HG03520 (cell line): ENCODE measurements around the gene ASAP2.
"Not testable (repeated sequence)": the region's sequence is repeated elsewhere in the genome, so short reads cannot be mapped to it uniquely, and the experiment has no call there.

Source experiments
- ATAC-seq: cut with Tn5 transposase; IDR thresholded peaks from one replicate; pipeline ENCODE4 v1.9.1; 2021; ENCODE audit warnings: mild to moderate bottlenecking, moderate library complexity; ENCODE audit not compliant: unreplicated experiment

Gene ASAP2

GRCh38 chr2:9211496-9211895 lies 4.9 kb downstream of the ASAP2 start:
- ATAC-seq: no peak

- no peak for ATAC-seq
Measured at GRCh38 chr2:9212010-9212635, 5.5 kb downstream of the ASAP2 start.

GRCh38 chr2:9212661-9213411 lies 6.2 kb downstream of the ASAP2 start:
- ATAC-seq: no peak

- no peak for ATAC-seq
Measured at GRCh38 chr2:9213477-9214051, 7.0 kb downstream of the ASAP2 start.

- ATAC-seq: no peak
Measured at GRCh38 chr2:9214873-9215272, 8.3 kb downstream of the ASAP2 start.

- ATAC-seq: no peak
Measured at GRCh38 chr2:9215680-9216079, 9.1 kb downstream of the ASAP2 start.

- ATAC-seq: not testable (repeated sequence)
Measured at GRCh38 chr2:9216143-9216542, 9.5 kb downstream of the ASAP2 start.

GRCh38 chr2:9217838-9218770 lies 11.5 kb downstream of the ASAP2 start:
- no peak for ATAC-seq

GRCh38 chr2:9219027-9219445 lies 12.4 kb downstream of the ASAP2 start:
- ATAC-seq: no peak

- ATAC-seq: no peak
Measured at GRCh38 chr2:9220201-9220600, 13.6 kb downstream of the ASAP2 start.

- no peak for ATAC-seq
Measured at GRCh38 chr2:9221223-9221622, 14.6 kb downstream of the ASAP2 start.

GRCh38 chr2:9222239-9222892 lies 15.8 kb downstream of the ASAP2 start:
- no peak for ATAC-seq

GRCh38 chr2:9222893-9223287 lies 16.3 kb downstream of the ASAP2 start:
- ATAC-seq: no peak

GRCh38 chr2:9225806-9226205 lies 19.2 kb downstream of the ASAP2 start:
- ATAC-seq: no peak

- ATAC-seq: no peak
Measured at GRCh38 chr2:9226458-9227380, 20.1 kb downstream of the ASAP2 start.

- no peak for ATAC-seq
Measured at GRCh38 chr2:9228088-9228751, 21.6 kb downstream of the ASAP2 start.

GRCh38 chr2:9228781-9229469 lies 22.3 kb downstream of the ASAP2 start:
- no peak for ATAC-seq

- ATAC-seq: no peak
Measured at GRCh38 chr2:9229470-9229820, 22.8 kb downstream of the ASAP2 start.
